ENCODE measurements around the gene POMT1.

The POMT1 gene

GRCh38 chr9:131478421-131478868 lies 24.3 kb upstream of the POMT1 start:
- Histone ChIP-seq H3K36me3 (ENCODE audit: insufficient read depth, low read depth, low read length) (peaks cover 97% of the 10 kb centered on the region), H3K27ac (ENCODE audit: low read length) (no peak overlapping the region), H3K27me3 (ENCODE audit: insufficient read depth, low read length) (no peaks in the 10 kb centered on the region)

DNA sequence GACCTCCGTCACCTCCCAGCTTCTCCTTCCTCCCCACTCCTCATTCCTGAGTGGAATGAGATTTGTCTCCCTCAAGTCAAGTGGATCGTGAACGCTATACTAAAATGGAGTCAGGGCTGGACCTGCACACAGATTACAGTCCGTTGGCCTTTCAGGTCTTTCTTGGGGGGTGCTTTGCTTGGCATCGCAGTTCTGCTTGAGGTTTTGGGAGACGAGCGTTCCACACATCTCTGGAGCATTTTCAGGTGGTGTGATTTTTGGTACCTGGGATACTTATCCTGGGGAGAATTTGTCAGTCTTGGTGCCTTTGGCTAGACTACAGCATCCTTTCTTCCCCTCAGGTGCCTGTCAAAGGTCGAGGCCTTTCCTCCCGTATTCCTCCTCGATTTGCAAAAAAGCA lies 23.8 kb upstream of the POMT1 start:
- no peak overlapping the region for H3K9ac ChIP-seq (ENCODE audit: low read depth, low read length)
- peaks cover 97% of the 10 kb centered on the region for H3K36me3 ChIP-seq (ENCODE audit: insufficient read depth, low read depth, low read length)
- H3K27ac ChIP-seq (ENCODE audit: low read length): no peak overlapping the region
- no peak overlapping the region for H3K4me3 ChIP-seq (ENCODE audit: low read length)
- H3K4me1 ChIP-seq (ENCODE audit: insufficient read depth, low read length): no peaks in the 10 kb centered on the region
- H3K9me3 ChIP-seq (ENCODE audit: insufficient read depth, low read depth, low read length): no peaks in the 10 kb centered on the region
- no peaks in the 10 kb centered on the region for H3K27me3 ChIP-seq (ENCODE audit: insufficient read depth, low read length)

More at GRCh38 chr9:131478421-131478868, 24.3 kb upstream of the POMT1 start:
- H3K9ac ChIP-seq (ENCODE audit: low read depth, low read length): no peak overlapping the region
- H3K9me3 ChIP-seq (ENCODE audit: insufficient read depth, low read depth, low read length): no peaks in the 10 kb centered on the region
- no peak overlapping the region for H3K4me3 ChIP-seq (ENCODE audit: low read length)
- no peaks in the 10 kb centered on the region for H3K4me1 ChIP-seq (ENCODE audit: insufficient read depth, low read length)

DNA sequence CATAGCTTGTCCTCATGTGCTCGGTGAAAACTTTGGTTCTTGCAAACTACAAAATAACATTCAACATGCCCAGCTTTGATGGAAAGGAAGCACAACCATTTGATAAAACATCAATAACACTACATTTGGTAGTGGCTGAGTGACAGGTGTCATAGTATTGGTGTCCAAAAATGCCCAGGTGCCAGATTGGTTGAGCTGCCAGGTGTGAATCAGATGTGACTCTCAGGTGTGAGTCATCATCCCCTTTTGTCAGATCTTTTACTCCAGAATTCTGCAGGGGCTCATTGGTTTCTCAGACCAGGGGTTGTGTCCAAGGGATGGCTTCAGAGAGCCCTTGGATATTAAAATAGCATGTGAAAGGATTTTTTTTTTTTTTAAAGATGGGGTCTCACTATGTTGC lies 22.5 kb upstream of the POMT1 start:
- Histone ChIP-seq H3K27ac (ENCODE audit: low read length) (no peak overlapping the region), H3K36me3 (ENCODE audit: insufficient read depth, low read depth, low read length) (peaks cover 97% of the 10 kb centered on the region), H3K9me3 (ENCODE audit: insufficient read depth, low read depth, low read length) (no peaks in the 10 kb centered on the region), H3K4me3 (ENCODE audit: low read length) (no peak overlapping the region), H3K4me1 (ENCODE audit: insufficient read depth, low read length) (no peaks in the 10 kb centered on the region), H3K27me3 (ENCODE audit: insufficient read depth, low read length) (no peaks in the 10 kb centered on the region), H3K9ac (ENCODE audit: low read depth, low read length) (no peak overlapping the region)

- H3K27me3 ChIP-seq (ENCODE audit: insufficient read depth, low read length): no peaks in the 10 kb centered on the region
- H3K36me3 ChIP-seq (ENCODE audit: insufficient read depth, low read depth, low read length): peaks cover 97% of the 10 kb centered on the region
- H3K4me3 ChIP-seq (ENCODE audit: low read length): no peak overlapping the region
- no peaks in the 10 kb centered on the region for H3K9me3 ChIP-seq (ENCODE audit: insufficient read depth, low read depth, low read length)
- H3K27ac ChIP-seq (ENCODE audit: low read length): no peak overlapping the region
- H3K4me1 ChIP-seq (ENCODE audit: insufficient read depth, low read length): no peaks in the 10 kb centered on the region
- H3K9ac ChIP-seq (ENCODE audit: low read depth, low read length): no peak overlapping the region
These were observed 21.0 kb upstream of the POMT1 start for GRCh38 chr9:131481441-131482342.

DNA sequence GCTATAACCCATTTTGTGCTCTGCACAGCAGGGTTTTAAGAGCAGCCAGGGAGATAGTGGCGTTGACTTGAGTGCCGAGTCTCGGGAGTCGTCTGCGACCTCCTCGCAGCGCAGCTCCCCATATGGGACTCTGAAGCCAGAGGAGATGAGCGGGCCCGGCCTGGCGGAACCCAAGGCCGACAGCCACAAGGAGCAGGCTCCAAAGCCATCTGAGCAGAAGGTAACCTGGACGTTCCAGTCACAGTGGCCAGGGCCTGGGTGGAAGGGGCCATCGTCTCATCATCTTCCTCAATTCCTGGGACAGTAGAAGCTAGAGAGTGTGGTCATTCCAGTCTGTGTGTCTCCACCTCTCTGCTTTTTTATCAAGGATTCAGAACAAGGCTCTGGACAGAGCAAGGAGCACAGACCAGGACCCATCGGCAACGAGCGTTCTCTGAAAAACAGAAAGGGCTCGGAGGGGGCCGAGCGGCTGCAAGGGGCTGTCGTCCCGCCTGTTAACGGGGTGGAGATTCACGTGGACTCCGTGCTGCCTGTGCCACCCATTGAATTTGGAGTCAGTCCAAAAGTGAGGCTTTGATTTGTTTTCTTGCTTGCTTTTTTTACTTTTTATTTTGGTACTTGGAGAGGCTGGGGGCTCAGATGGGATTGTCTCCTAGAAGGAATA lies 20.2 kb upstream of the POMT1 start:
- Histone ChIP-seq H3K9ac (ENCODE audit: low read depth, low read length) (no peak overlapping the region), H3K36me3 (ENCODE audit: insufficient read depth, low read depth, low read length) (peaks cover 97% of the 10 kb centered on the region), H3K27ac (ENCODE audit: low read length) (no peak overlapping the region)

GRCh38 chr9:131483319-131484050 lies 19.2 kb upstream of the POMT1 start:
- H3K9me3 ChIP-seq (ENCODE audit: insufficient read depth, low read depth, low read length): no peaks in the 10 kb centered on the region
- H3K36me3 ChIP-seq (ENCODE audit: insufficient read depth, low read depth, low read length): peaks cover 98% of the 10 kb centered on the region
- no peak overlapping the region for H3K4me3 ChIP-seq (ENCODE audit: low read length)
- no peak overlapping the region for H3K9ac ChIP-seq (ENCODE audit: low read depth, low read length)
- no peak overlapping the region for H3K27ac ChIP-seq (ENCODE audit: low read length)
- H3K4me1 ChIP-seq (ENCODE audit: insufficient read depth, low read length): no peaks in the 10 kb centered on the region
- no peaks in the 10 kb centered on the region for H3K27me3 ChIP-seq (ENCODE audit: insufficient read depth, low read length)

More for the DNA sequence above, 20.2 kb upstream of the POMT1 start:
- no peaks in the 10 kb centered on the region for H3K9me3 ChIP-seq (ENCODE audit: insufficient read depth, low read depth, low read length)
- no peaks in the 10 kb centered on the region for H3K27me3 ChIP-seq (ENCODE audit: insufficient read depth, low read length)
- no peak overlapping the region for H3K4me3 ChIP-seq (ENCODE audit: low read length)
- H3K4me1 ChIP-seq (ENCODE audit: insufficient read depth, low read length): no peaks in the 10 kb centered on the region

DNA sequence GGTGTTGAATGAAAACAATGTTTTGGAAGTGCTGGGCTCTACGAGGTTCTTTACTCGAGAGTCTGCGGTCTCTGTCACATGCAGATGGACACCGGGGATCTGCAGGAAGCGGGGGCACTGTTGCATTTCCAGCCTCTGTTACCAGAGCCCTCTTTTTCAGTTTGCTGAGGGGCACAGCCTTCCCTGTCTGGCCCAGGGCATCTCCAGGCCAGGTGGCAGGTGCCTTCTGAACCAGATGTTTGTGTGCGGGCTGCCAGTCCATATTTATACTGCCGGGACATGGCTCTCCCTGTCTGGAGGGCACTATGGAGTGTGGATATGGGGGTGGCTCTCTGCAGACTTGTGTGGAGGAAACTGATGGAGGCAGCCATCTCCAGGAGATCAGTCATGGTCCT lies 18.7 kb upstream of the POMT1 start:
- no peaks in the 10 kb centered on the region for H3K4me1 ChIP-seq (ENCODE audit: insufficient read depth, low read length)

DNA sequence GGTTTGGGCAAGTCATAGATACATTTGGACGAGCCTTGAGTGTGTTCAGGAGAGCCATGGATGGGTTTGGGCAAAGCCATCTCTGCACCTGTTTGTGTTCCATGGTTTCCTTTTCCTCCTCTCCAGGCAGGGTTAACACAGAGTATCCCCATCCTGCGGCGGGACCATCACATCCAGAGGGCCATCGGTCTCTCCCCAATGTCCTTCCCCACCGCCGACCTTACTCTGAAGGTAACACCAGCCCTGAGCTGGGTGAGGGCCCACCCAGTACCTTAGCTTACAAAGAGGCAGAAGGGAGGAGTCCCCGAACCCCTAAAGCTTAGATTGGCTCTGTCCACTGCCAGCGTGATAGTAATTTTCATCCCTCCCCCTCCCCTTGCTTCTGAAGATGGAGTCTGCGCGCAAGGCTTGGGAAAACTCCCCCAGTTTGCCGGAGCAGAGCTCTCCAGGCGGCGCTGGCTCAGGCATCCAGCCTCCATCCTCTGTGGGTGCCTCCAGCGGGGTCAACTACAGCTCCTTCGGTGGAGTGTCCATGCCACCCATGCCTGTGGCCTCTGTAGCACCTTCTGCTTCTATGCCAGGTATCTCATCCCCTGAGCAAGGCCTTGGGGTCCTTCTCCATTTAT lies 18.0 kb upstream of the POMT1 start:
- Histone ChIP-seq H3K4me3 (ENCODE audit: low read length) (no peak overlapping the region), H3K9ac (ENCODE audit: low read depth, low read length) (no peak overlapping the region), H3K9me3 (ENCODE audit: insufficient read depth, low read depth, low read length) (no peaks in the 10 kb centered on the region), H3K27ac (ENCODE audit: low read length) (no peak overlapping the region), H3K36me3 (ENCODE audit: insufficient read depth, low read depth, low read length) (peaks cover 98% of the 10 kb centered on the region), H3K27me3 (ENCODE audit: insufficient read depth, low read length) (no peaks in the 10 kb centered on the region), H3K4me1 (ENCODE audit: insufficient read depth, low read length) (no peaks in the 10 kb centered on the region)

More for the DNA sequence above, 18.7 kb upstream of the POMT1 start:
- Histone ChIP-seq H3K36me3 (ENCODE audit: insufficient read depth, low read depth, low read length) (peaks cover 98% of the 10 kb centered on the region), H3K9ac (ENCODE audit: low read depth, low read length) (no peak overlapping the region), H3K27me3 (ENCODE audit: insufficient read depth, low read length) (no peaks in the 10 kb centered on the region), H3K27ac (ENCODE audit: low read length) (no peak overlapping the region), H3K9me3 (ENCODE audit: insufficient read depth, low read depth, low read length) (no peaks in the 10 kb centered on the region), H3K4me3 (ENCODE audit: low read length) (no peak overlapping the region)

DNA sequence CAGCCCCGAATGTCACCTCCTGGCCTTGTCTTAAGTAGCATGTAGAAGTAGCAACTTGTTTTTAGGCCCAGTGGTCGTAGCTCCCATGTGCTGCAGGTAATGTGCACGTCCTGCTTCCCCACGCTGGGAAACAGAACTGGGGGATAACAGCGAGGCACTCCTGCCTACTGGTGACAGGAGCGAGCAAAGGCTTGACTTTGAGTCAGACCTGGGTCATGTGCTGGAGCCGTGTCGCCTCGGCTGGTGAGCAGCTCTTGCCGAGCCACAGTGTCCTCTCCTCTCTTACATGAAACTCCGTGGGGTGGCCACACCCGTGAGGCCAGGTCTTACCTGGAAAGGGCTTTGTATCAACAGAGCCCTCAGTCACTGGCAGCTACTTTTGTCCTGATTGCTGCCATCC lies 17.5 kb upstream of the POMT1 start:
- Histone ChIP-seq H3K9ac (ENCODE audit: low read depth, low read length) (no peak overlapping the region), H3K27me3 (ENCODE audit: insufficient read depth, low read length) (no peaks in the 10 kb centered on the region), H3K4me1 (ENCODE audit: insufficient read depth, low read length) (no peaks in the 10 kb centered on the region), H3K4me3 (ENCODE audit: low read length) (no peak overlapping the region), H3K9me3 (ENCODE audit: insufficient read depth, low read depth, low read length) (no peaks in the 10 kb centered on the region), H3K27ac (ENCODE audit: low read length) (no peak overlapping the region), H3K36me3 (ENCODE audit: insufficient read depth, low read depth, low read length) (peaks cover 98% of the 10 kb centered on the region)

GRCh38 chr9:131485728-131486422 lies 16.8 kb upstream of the POMT1 start:
- Histone ChIP-seq H3K36me3 (ENCODE audit: insufficient read depth, low read depth, low read length) (peaks cover 98% of the 10 kb centered on the region), H3K9ac (ENCODE audit: low read depth, low read length) (no peak overlapping the region), H3K27ac (ENCODE audit: low read length) (no peak overlapping the region), H3K4me1 (ENCODE audit: insufficient read depth, low read length) (no peaks in the 10 kb centered on the region), H3K9me3 (ENCODE audit: insufficient read depth, low read depth, low read length) (no peaks in the 10 kb centered on the region), H3K4me3 (ENCODE audit: low read length) (no peak overlapping the region), H3K27me3 (ENCODE audit: insufficient read depth, low read length) (no peaks in the 10 kb centered on the region)

DNA sequence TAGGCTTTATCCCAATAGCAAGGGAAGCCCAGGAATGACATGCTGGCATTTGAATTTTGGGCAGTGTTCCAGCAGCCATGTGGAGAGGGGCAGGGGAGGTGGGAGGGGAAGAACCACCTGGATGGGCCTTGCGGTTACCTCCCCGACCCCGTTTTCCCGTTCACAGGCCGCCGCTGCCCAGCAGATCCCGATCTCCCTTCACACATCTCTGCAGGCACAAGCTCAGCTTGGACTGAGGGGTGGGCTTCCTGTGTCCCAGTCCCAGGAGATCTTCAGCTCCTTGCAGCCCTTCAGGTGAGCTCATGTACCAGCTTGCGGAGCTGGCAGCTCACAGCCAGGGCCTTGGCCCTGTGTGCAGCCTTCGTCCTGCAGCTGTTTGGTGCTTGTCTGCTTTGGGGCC lies 15.7 kb upstream of the POMT1 start:
- H3K9me3 ChIP-seq (ENCODE audit: insufficient read depth, low read depth, low read length): no peaks in the 10 kb centered on the region
- peaks cover 100% of the 10 kb centered on the region for H3K36me3 ChIP-seq (ENCODE audit: insufficient read depth, low read depth, low read length)
- no peaks in the 10 kb centered on the region for H3K4me1 ChIP-seq (ENCODE audit: insufficient read depth, low read length)
- H3K9ac ChIP-seq (ENCODE audit: low read depth, low read length): no peak overlapping the region
- H3K4me3 ChIP-seq (ENCODE audit: low read length): no peak overlapping the region
- H3K27ac ChIP-seq (ENCODE audit: low read length): no peak overlapping the region
- H3K27me3 ChIP-seq (ENCODE audit: insufficient read depth, low read length): no peaks in the 10 kb centered on the region

Data from iPS-20b (cell line).